ENCODE data around the gene OOSP2.

The OOSP2 gene

GRCh38 chr11:60087239-60087638, 47.0 kb downstream of the OOSP2 start:
- Histone ChIP-seq H3K36me3 (no peaks in the 10 kb centered on the region), H3K9me3 (no peaks in the 10 kb centered on the region), H3K4me3 (ENCODE audit: low read depth, low read length) (no peak overlapping the region)

DNA sequence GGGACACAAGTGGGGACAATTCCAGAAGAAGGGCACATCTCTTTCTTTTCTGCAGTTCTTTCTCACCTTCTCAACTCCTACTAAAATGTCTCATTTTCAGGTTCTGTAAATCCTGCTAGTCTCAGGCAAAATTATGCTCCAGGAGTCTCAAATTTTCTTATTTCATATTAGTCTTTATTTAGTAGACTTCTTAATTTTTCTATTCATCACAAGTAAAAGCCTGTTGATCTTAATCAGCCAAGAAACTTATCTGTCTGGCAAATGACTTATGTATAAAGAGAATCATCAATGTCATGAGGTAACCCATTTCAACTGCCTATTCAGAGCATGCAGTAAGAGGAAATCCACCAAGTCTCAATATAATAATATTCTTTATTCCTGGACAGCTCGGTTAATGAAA, 48.2 kb downstream of the OOSP2 start, which contains the start of gene MS4A2:
MS4A2 (plus strand) TSS at position 301 of the 400 bp plus-strand sequence. CDS start 102 bp downstream, outside the sequence.
- no peaks in the 10 kb centered on the region for H3K27me3 ChIP-seq
- TF ChIP-seq, protein P1, sequence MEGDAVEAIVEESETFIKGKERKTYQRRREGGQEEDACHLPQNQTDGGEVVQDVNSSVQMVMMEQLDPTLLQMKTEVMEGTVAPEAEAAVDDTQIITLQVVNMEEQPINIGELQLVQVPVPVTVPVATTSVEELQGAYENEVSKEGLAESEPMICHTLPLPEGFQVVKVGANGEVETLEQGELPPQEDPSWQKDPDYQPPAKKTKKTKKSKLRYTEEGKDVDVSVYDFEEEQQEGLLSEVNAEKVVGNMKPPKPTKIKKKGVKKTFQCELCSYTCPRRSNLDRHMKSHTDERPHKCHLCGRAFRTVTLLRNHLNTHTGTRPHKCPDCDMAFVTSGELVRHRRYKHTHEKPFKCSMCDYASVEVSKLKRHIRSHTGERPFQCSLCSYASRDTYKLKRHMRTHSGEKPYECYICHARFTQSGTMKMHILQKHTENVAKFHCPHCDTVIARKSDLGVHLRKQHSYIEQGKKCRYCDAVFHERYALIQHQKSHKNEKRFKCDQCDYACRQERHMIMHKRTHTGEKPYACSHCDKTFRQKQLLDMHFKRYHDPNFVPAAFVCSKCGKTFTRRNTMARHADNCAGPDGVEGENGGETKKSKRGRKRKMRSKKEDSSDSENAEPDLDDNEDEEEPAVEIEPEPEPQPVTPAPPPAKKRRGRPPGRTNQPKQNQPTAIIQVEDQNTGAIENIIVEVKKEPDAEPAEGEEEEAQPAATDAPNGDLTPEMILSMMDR (IDR thresholded peaks at IDR 0.05; ENCODE audit: low read depth, low read length) = no peak
- no peak for DNase-seq
- H3K4me1 ChIP-seq = no peaks in the 10 kb centered on the region
- no peaks in the 10 kb centered on the region for H3K36me3 ChIP-seq
- no peak within 1 kb of the TSS for H3K4me3 ChIP-seq (ENCODE audit: low read depth, low read length)
- H3K9me3 ChIP-seq = no peaks in the 10 kb centered on the region

More at GRCh38 chr11:60087239-60087638, 47.0 kb downstream of the OOSP2 start:
- Histone ChIP-seq H3K27me3 (no peaks in the 10 kb centered on the region), H3K4me1 (no peaks in the 10 kb centered on the region)
- no peak for DNase-seq
- TF ChIP-seq, protein P1 (IDR thresholded peaks at IDR 0.05; ENCODE audit: low read depth, low read length) = no peak

DNA sequence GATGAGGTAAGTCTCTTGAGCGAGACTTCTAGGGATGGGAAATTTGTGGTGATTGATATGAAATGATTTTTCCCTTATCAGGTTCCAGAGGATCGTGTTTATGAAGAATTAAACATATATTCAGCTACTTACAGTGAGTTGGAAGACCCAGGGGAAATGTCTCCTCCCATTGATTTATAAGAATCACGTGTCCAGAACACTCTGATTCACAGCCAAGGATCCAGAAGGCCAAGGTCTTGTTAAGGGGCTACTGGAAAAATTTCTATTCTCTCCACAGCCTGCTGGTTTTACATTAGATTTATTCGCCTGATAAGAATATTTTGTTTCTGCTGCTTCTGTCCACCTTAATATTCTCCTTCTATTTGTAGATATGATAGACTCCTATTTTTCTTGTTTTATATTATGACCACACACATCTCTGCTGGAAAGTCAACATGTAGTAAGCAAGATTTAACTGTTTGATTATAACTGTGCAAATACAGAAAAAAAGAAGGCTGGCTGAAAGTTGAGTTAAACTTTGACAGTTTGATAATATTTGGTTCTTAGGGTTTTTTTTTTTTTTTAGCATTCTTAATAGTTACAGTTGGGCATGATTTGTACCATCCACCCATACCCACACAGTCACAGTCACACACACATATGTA, 55.4 kb downstream of the OOSP2 start:
- H3K36me3 ChIP-seq = no peaks in the 10 kb centered on the region
- no peaks in the 10 kb centered on the region for H3K27me3 ChIP-seq
- DNase-seq = no peak
- H3K4me3 ChIP-seq (ENCODE audit: low read depth, low read length) = no peak overlapping the region
- TF ChIP-seq, protein P1 (IDR thresholded peaks at IDR 0.05; ENCODE audit: low read depth, low read length) = no peak
- H3K4me1 ChIP-seq = no peaks in the 10 kb centered on the region
- no peaks in the 10 kb centered on the region for H3K9me3 ChIP-seq

DNA sequence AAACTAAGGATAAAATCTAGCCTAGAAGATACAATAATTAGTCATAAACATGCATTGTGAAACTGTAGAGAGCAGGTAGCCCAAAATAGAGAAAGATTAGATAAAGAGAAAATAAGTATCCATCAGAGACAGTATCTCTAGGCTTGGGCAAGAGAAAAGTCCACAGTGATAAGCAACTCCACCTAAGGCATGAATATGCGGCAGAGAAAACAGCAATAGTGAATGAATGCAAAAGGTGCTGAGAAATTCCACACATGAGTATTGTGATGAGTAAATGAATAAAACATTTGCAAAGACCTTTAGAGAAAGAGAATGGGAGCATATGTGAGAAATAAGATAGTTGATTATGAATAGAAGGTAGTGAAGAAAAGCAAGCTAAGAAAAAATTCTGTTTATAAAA, 57.0 kb downstream of the OOSP2 start:
- no peak overlapping the region for H3K4me3 ChIP-seq (ENCODE audit: low read depth, low read length)
- no peaks in the 10 kb centered on the region for H3K9me3 ChIP-seq
- H3K27me3 ChIP-seq = no peaks in the 10 kb centered on the region
- no peaks in the 10 kb centered on the region for H3K4me1 ChIP-seq
- TF ChIP-seq, protein P1 (IDR thresholded peaks at IDR 0.05; ENCODE audit: low read depth, low read length) = no peak
- H3K36me3 ChIP-seq = no peaks in the 10 kb centered on the region
- DNase-seq = no peak

Data from BE2C (cell line).